Left ventricle myocardium inferior (tissue), 1 donor: ENCODE measurements around the gene SNRPD3. TPM values are rescaled to one million over a fixed set of nuclear protein-coding genes. Genes with fewer than 3 reads are reported as not detected.

Experiments used
- total RNA-seq: library from RNA; stranded (reverse); fragmentation: NEBNext Ultra II Directional; extraction: Animal tissue kit (Norgen Biotek cat#: 25700); gene quantifications from one replicate; pipeline ENCODE4 v1.2.1, GENCODE V29; 2021
- donor health status: DM: no; HTN: yes; CAD: no; lungs with severe emphysema.

The SNRPD3 gene
- total RNA-seq, 1 donor from 2014 or later = 69.9 TPM

Other genes with a start within 250 kb of the SNRPD3 start
- gene ADORA2A, start 128.4 kb upstream of the SNRPD3 start, total RNA-seq = 3.6 TPM
- 1.1 TPM for gene UPB1, start 60.7 kb upstream of the SNRPD3 start, total RNA-seq
- gene GUCD1, start 861 bp upstream of the SNRPD3 start, total RNA-seq = 203 TPM
- 5.6 TPM for gene LRRC75B, start 37.1 kb downstream of the SNRPD3 start, total RNA-seq
- gene GGT1, start 47.2 kb downstream of the SNRPD3 start, total RNA-seq = 1.1 TPM
- gene PIWIL3, start 218.7 kb downstream of the SNRPD3 start, total RNA-seq = not detected